ENCODE results near the gene MSLN.
"Not testable (repeated sequence)": the region's sequence is repeated elsewhere in the genome, so short reads cannot be mapped to it uniquely, and the experiment has no call there.

Gene MSLN

GRCh38 chr16:747978-748746, 12.4 kb upstream of the MSLN start:
- H3K27ac ChIP-seq: no peak overlapping the region
- no peak for TF ChIP-seq CTCF (conservative IDR thresholded peaks at IDR 0.05)
- TF ChIP-seq ZFX (IDR thresholded peaks at IDR 0.05): no peak

GRCh38 chr16:749010-749409, 11.5 kb upstream of the MSLN start:
- no peak overlapping the region for H3K27ac ChIP-seq
- TF ChIP-seq ZFX (IDR thresholded peaks at IDR 0.05) (no peak), CTCF (conservative IDR thresholded peaks at IDR 0.05) (no peak)

- TF ChIP-seq ZFX (IDR thresholded peaks at IDR 0.05) (no peak), CTCF (conservative IDR thresholded peaks at IDR 0.05) (no peak)
- peak overlapping the region; percentile 52 for H3K27ac ChIP-seq
These were observed 10.0 kb upstream of the MSLN start for GRCh38 chr16:750485-750884.

GRCh38 chr16:751152-752006, 9.2 kb upstream of the MSLN start:
- H3K27ac ChIP-seq: peak overlapping the region; percentile 52
- TF ChIP-seq CTCF (conservative IDR thresholded peaks at IDR 0.05) (no peak), ZFX (IDR thresholded peaks at IDR 0.05) (no peak)

GRCh38 chr16:752007-752312, 8.6 kb upstream of the MSLN start:
- H3K27ac ChIP-seq: peak overlapping the region; percentile 52
- TF ChIP-seq CTCF (conservative IDR thresholded peaks at IDR 0.05) (no peak), ZFX (IDR thresholded peaks at IDR 0.05) (no peak)

- not testable (repeated sequence) for H3K27ac ChIP-seq
These were observed 6.4 kb upstream of the MSLN start for GRCh38 chr16:754121-754607.

- TF ChIP-seq ZFX (IDR thresholded peaks at IDR 0.05) (no peak), CTCF (conservative IDR thresholded peaks at IDR 0.05) (no peak)
- H3K27ac ChIP-seq: no peak overlapping the region
These were observed 5.9 kb upstream of the MSLN start for GRCh38 chr16:754656-755055.
